Measurements from ENCODE around the gene PRCD. TPM values are rescaled to one million over a fixed set of nuclear protein-coding genes. Genes with fewer than 3 reads are reported as not detected.

PRCD gene
- total RNA-seq, 2 experiments from 2014 or later = not detected

GRCh38 chr17:76556765-76557367, 17.0 kb downstream of the PRCD start:
- Histone ChIP-seq H3K9me3 (ENCODE audit: control insufficient read depth in 1 of 2, insufficient read depth in 1 of 2, low read length in 2 of 2) (no peaks in the 10 kb centered on the region), H3K27me3 (ENCODE audit: control insufficient read depth in 1 of 2, insufficient read depth in 2 of 2, low read length in 2 of 2) (no peaks in the 10 kb centered on the region), H3K4me1 (ENCODE audit: insufficient read depth, low read length) (peaks cover 52% of the 10 kb centered on the region), H3K27ac (ENCODE audit: low read depth in 1 of 2, low read length in 2 of 2) (peak overlapping the region; percentile 93 to 97), H3K4me3 (ENCODE audit: low read length) (peak overlapping the region; percentile 95), H3K36me3 (ENCODE audit: insufficient read depth, low read length) (peaks cover 12% of the 10 kb centered on the region)
- ChIA-PET POLR2A (interaction anchor here (0.7 to 2.4 kb wide), 24 partner anchors 10 to 1401 kb away, joined by 3 to 17 read pairs (median 4); partner anchors contain the start of genes JMJD6, METTL23, MFSD11 and PRPSAP1), CTCF (interaction anchor here (1.2 to 2.9 kb wide), 8 partner anchors 11 to 195 kb away, joined by 3 to 21 read pairs (median 7); partner anchors contain the start of gene ST6GALNAC2)
- ATAC-seq (ENCODE audit: poor library complexity) (peak; percentile 38), DNase-seq (peak in 8 of 14 experiments; percentile 15 to 91 (median 41))
- no peak for TF ChIP-seq CTCF (IDR thresholded peaks at IDR 0.05)
- H3K9me3 Mint-ChIP-seq = no peaks in the 10 kb centered on the region
- peak overlapping the region; percentile 96 for H3K4me3 Mint-ChIP-seq
- peaks cover 56% of the 10 kb centered on the region for H3K4me1 Mint-ChIP-seq (ENCODE audit: low read depth)
- H3K27ac Mint-ChIP-seq = peak overlapping the region; percentile 97
- H3K36me3 Mint-ChIP-seq (ENCODE audit: low read depth) = peaks cover 42% of the 10 kb centered on the region
- intact Hi-C loops (cut with DNase I, micrococcal nuclease) = loop anchor here (2.0 to 5.0 kb wide), 4 partner anchors 40 to 158 kb away; partner anchors contain the start of gene UBE2O (in 1 of the 2)
- no peaks in the 10 kb centered on the region for H3K27me3 Mint-ChIP-seq

GRCh38 chr17:76557368-76558197, 17.7 kb downstream of the PRCD start:
- peaks cover 46% of the 10 kb centered on the region for H3K36me3 Mint-ChIP-seq (ENCODE audit: low read depth)
- Histone ChIP-seq H3K36me3 (ENCODE audit: insufficient read depth, low read length) (peaks cover 18% of the 10 kb centered on the region), H3K4me3 (ENCODE audit: low read length) (peak overlapping the region; percentile 95), H3K4me1 (ENCODE audit: insufficient read depth, low read length) (peaks cover 58% of the 10 kb centered on the region), H3K27ac (ENCODE audit: low read depth in 1 of 2, low read length in 2 of 2) (peak overlapping the region; percentile 93 to 97), H3K27me3 (ENCODE audit: control insufficient read depth in 1 of 2, insufficient read depth in 2 of 2, low read length in 2 of 2) (no peaks in the 10 kb centered on the region), H3K9me3 (ENCODE audit: control insufficient read depth in 1 of 2, insufficient read depth in 1 of 2, low read length in 2 of 2) (no peaks in the 10 kb centered on the region)
- DNase-seq = peak; percentile 86 to 97 (median 90)
- intact Hi-C loops (cut with DNase I, micrococcal nuclease) = loop anchor here (1.0 to 5.0 kb wide), 7 partner anchors 40 to 157 kb away; partner anchors contain the start of gene UBE2O (in 1 of the 2)
- H3K4me1 Mint-ChIP-seq (ENCODE audit: low read depth) = peaks cover 58% of the 10 kb centered on the region
- ATAC-seq (ENCODE audit: poor library complexity) = peak; percentile 82
- peak overlapping the region; percentile 97 for H3K27ac Mint-ChIP-seq
- ChIA-PET POLR2A (interaction anchor here (0.7 to 2.4 kb wide), 28 partner anchors 10 to 1401 kb away, joined by 3 to 17 read pairs (median 4); partner anchors contain the start of genes JMJD6, METTL23, MFSD11 and PRPSAP1), CTCF (interaction anchor here (0.8 to 2.9 kb wide), 12 partner anchors 10 to 204 kb away, joined by 3 to 21 read pairs (median 4); partner anchors contain the start of genes PRPSAP1 and ST6GALNAC2)
- TF ChIP-seq CTCF (IDR thresholded peaks at IDR 0.05) = peak; percentile 35
- no peaks in the 10 kb centered on the region for H3K27me3 Mint-ChIP-seq
- peak overlapping the region; percentile 96 for H3K4me3 Mint-ChIP-seq
- no peaks in the 10 kb centered on the region for H3K9me3 Mint-ChIP-seq

Data from CD4-positive, alpha-beta T cell (primary cell).